ENCODE results near the gene HSDL2.
"Not testable (repeated sequence)": the region's sequence is repeated elsewhere in the genome, so short reads cannot be mapped to it uniquely, and the experiment has no call there.

HSDL2 gene

GRCh38 chr9:112403614-112404201 is 23.8 kb downstream of the HSDL2 start:
- no peak for TF ChIP-seq ZFX (IDR thresholded peaks at IDR 0.05)
- TF ChIP-seq, protein P1, sequence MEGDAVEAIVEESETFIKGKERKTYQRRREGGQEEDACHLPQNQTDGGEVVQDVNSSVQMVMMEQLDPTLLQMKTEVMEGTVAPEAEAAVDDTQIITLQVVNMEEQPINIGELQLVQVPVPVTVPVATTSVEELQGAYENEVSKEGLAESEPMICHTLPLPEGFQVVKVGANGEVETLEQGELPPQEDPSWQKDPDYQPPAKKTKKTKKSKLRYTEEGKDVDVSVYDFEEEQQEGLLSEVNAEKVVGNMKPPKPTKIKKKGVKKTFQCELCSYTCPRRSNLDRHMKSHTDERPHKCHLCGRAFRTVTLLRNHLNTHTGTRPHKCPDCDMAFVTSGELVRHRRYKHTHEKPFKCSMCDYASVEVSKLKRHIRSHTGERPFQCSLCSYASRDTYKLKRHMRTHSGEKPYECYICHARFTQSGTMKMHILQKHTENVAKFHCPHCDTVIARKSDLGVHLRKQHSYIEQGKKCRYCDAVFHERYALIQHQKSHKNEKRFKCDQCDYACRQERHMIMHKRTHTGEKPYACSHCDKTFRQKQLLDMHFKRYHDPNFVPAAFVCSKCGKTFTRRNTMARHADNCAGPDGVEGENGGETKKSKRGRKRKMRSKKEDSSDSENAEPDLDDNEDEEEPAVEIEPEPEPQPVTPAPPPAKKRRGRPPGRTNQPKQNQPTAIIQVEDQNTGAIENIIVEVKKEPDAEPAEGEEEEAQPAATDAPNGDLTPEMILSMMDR (conservative IDR thresholded peaks at IDR 0.05): no peak
- no peak overlapping the region for H3K27ac ChIP-seq

- TF ChIP-seq, protein P1 (conservative IDR thresholded peaks at IDR 0.05): no peak
- no peak for TF ChIP-seq ZFX (IDR thresholded peaks at IDR 0.05)
- H3K27ac ChIP-seq: no peak overlapping the region
These were observed 24.6 kb downstream of the HSDL2 start for GRCh38 chr9:112404508-112404932.

DNA sequence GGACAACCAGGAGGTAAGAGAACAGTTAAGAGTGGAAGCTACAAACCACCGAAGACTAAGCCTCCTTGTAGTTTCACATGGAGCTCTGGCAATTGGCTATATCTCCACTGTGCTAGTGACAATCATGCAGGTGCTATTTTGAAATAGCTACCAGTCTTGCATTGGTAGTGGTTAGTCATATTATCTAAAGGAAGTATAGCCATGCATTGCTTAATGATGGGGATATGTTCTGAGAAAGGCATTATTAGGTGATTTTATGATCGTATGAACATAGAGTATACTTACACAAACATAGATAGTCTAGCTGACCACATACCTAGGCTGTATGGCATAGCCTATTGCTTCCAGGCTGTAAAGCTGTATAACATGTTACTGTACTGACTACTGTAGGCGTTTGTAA is 28.4 kb downstream of the HSDL2 start:
- H3K27ac ChIP-seq: no peak overlapping the region
- TF ChIP-seq ZFX (IDR thresholded peaks at IDR 0.05): no peak
- TF ChIP-seq, protein P1 (conservative IDR thresholded peaks at IDR 0.05): no peak

DNA sequence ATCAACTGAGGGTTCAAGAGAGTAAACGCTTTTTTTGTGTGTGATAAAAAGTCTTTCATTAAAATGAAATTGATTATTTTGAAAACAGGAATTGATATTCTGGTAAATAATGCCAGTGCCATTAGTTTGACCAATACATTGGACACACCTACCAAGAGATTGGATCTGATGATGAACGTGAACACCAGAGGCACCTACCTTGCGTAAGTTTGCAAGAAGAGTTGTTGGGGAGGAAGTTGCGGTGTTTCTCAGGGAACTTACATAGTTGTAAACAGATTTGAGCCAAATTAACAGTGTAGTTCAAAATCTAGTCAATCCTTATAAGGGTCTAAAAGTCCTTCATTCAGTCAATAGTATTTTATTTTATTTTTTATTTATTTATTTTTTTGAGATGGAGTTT is 28.9 kb downstream of the HSDL2 start:
- TF ChIP-seq, protein P1 (conservative IDR thresholded peaks at IDR 0.05): no peak
- TF ChIP-seq ZFX (IDR thresholded peaks at IDR 0.05): no peak
- no peak overlapping the region for H3K27ac ChIP-seq

- H3K27ac ChIP-seq: no peak overlapping the region
- no peak for TF ChIP-seq ZFX (IDR thresholded peaks at IDR 0.05)
- TF ChIP-seq, protein P1 (conservative IDR thresholded peaks at IDR 0.05): no peak
These were observed 29.9 kb downstream of the HSDL2 start for GRCh38 chr9:112409758-112410157.

- TF ChIP-seq ZFX (IDR thresholded peaks at IDR 0.05): no peak
- TF ChIP-seq, protein P1 (conservative IDR thresholded peaks at IDR 0.05): no peak
- H3K27ac ChIP-seq: no peak overlapping the region
These were observed 31.7 kb downstream of the HSDL2 start for GRCh38 chr9:112411626-112412027.

GRCh38 chr9:112413728-112414127 is 33.8 kb downstream of the HSDL2 start:
- not testable (repeated sequence) for H3K27ac ChIP-seq

GRCh38 chr9:112420208-112420607 is 40.3 kb downstream of the HSDL2 start:
- no peak for TF ChIP-seq ZFX (IDR thresholded peaks at IDR 0.05)
- H3K27ac ChIP-seq: no peak overlapping the region

Data from C4-2B (cell line).